Sigmoid colon (tissue), 7 donors: ENCODE measurements around the gene CHAT. TPM values are rescaled to one million over a fixed set of nuclear protein-coding genes. Genes with fewer than 3 reads are reported as not detected.
A peak's percentile ranks its signal among the peaks of the same experiment; 100 is the strongest.

Experiments used
- DNase-seq: peaks from one replicate; pipeline ENCODE4 v3.0.0-alpha.2; 2019
- H3K27ac ChIP-seq, 4 donors: fragments of 200-600 bp; sonication (generic); one replicate each; pipeline ENCODE4 v1.5.1; 2016 to 2019; ENCODE audit warnings: mild to moderate bottlenecking in 1 of 4
- H3K27me3 ChIP-seq, 3 donors: fragments of 200-600 bp; sonication (generic); one replicate each; pipeline ENCODE4 v1.5.1; 2019; ENCODE audit warnings: mild to moderate bottlenecking in 1 of 3
- H3K36me3 ChIP-seq, 4 donors: fragments of 200-600 bp; sonication (generic); one replicate each; pipeline ENCODE4 v1.5.1; 2016 to 2019
- H3K4me1 ChIP-seq, 4 donors: fragments of 200-600 bp; sonication (generic); one replicate each; pipeline ENCODE4 v1.5.1; 2017 to 2019
- H3K4me3 ChIP-seq, 4 donors: fragments of 200-600 bp; sonication (generic); one replicate each; pipeline ENCODE4 v1.5.1; 2017 to 2019; ENCODE audit warnings: mild to moderate bottlenecking in 2 of 4, moderate library complexity in 1 of 4
- H3K9me3 ChIP-seq, 4 donors: fragments of 200-600 bp in 3 of 4; sonication (generic) in 3 of 4; one replicate each; pipeline versions ENCODE4 v1.5.1 to v1.6.1; 2013 to 2019
- EP300 ChIP-seq, 4 donors: sonication (generic); formaldehyde crosslinking; IDR thresholded peaks; one replicate each; pipeline ENCODE4 v1.6.1; 2017; ENCODE audit warnings: antibody characterized with exemption in 4 of 4
- POLR2A ChIP-seq, 2 donors: fragments of 450-650 bp; IDR thresholded peaks; one replicate each; pipeline ENCODE4 v1.6.1; 2016; ENCODE audit warnings: antibody characterized with exemption in 2 of 2, mild to moderate bottlenecking in 2 of 2, moderate library complexity in 2 of 2
- POLR2AphosphoS5 ChIP-seq, 4 donors: sonication (generic); formaldehyde crosslinking; IDR thresholded peaks; one replicate each; pipeline ENCODE4 v1.6.1; 2017; ENCODE audit warnings: antibody characterized with exemption in 4 of 4
- WGBS, 2 donors: extraction: QIAGEN DNeasy Blood & Tissue Kit; methylation state at CpG; one replicate each; pipeline ENCODE4 v1.1.7; 2013; 5-methylcytosine and 5-hydroxymethylcytosine counted together
- intact Hi-C: fragments of 100-400 bp; cut with DNase I; formaldehyde crosslinking; loops from one replicate; pipeline ENCODE4 v1.15.1; 2023
- polyA plus RNA-seq, 3 donors: library from polyadenylated mRNA; stranded (reverse); fragments of 200-250 nt; gene quantifications; one replicate each; pipeline ENCODE4 v1.2.3, GENCODE V29; 2013
- total RNA-seq, 4 donors: library from RNA; depleted of rRNA; stranded (reverse); fragments of >200 nt; gene quantifications; one replicate each; pipeline ENCODE4 v1.1.0, GENCODE V29; 2016
- TF ChIP-seq, protein P1 (sequence below), 4 experiments: fragments of 450-650 bp in 3 of 4; fragments of 200-600 bp in 1 of 4; IDR thresholded peaks; one replicate each; pipeline ENCODE4 v1.5.1; 2016 to 2019; ENCODE audit warnings: antibody characterized with exemption in 4 of 4, mild to moderate bottlenecking in 3 of 4, moderate library complexity in 2 of 4
- donor health status: healthy with polysubstance abuse.
- donor health status: Bipolar disorder and iron deficiency.
- donor health status: healthy.

CHAT gene
- total and polyA plus RNA-seq, 7 donors: 0.41 to 0.57 TPM; not detected in 5

DNA sequence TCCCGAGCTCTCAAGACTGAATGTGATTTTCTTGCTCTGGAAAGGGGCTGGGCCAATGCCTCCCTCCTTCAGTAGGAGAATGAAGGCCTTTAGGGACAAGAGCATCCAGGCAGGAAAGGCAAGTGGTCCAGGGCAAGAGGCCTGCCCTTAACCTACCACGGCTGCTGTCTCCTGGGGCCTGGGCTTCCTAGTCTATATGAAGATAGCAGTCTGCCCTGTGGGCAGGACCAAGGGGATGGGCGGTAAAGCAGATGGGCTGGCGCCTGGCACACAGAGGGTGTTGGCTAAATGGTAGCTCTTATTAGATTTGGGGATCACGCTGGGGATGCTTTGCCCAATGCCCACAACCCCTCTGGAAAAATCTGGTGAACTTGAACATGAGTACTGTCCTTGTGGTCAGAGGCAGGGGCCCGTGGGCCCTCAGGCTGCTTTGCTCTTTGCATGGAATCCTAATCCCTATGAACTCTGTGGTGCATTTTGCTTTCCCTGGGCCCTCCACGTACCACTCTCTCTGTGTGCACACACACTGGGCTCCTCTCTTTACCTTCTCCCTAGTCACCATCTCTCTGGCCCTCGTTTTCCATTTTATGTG is 20.3 kb downstream of the CHAT start:
- H3K27me3 ChIP-seq: no peaks in the 10 kb centered on the region
- WGBS, 2 donors: 65 to 75% methylated on average over 8 of the region's 8 CpGs
- no peak overlapping the region for H3K4me3 ChIP-seq
- no peak overlapping the region for H3K27ac ChIP-seq
- peak; percentile 48 for DNase-seq
- H3K36me3 ChIP-seq: no peaks in the 10 kb centered on the region
- H3K9me3 ChIP-seq: no peaks in the 10 kb centered on the region
- no peak for TF ChIP-seq POLR2AphosphoS5 (IDR thresholded peaks at IDR 0.05)
- no peak for TF ChIP-seq POLR2A (IDR thresholded peaks at IDR 0.05)
- TF ChIP-seq EP300 (IDR thresholded peaks at IDR 0.05): no peak
- TF ChIP-seq, protein P1, sequence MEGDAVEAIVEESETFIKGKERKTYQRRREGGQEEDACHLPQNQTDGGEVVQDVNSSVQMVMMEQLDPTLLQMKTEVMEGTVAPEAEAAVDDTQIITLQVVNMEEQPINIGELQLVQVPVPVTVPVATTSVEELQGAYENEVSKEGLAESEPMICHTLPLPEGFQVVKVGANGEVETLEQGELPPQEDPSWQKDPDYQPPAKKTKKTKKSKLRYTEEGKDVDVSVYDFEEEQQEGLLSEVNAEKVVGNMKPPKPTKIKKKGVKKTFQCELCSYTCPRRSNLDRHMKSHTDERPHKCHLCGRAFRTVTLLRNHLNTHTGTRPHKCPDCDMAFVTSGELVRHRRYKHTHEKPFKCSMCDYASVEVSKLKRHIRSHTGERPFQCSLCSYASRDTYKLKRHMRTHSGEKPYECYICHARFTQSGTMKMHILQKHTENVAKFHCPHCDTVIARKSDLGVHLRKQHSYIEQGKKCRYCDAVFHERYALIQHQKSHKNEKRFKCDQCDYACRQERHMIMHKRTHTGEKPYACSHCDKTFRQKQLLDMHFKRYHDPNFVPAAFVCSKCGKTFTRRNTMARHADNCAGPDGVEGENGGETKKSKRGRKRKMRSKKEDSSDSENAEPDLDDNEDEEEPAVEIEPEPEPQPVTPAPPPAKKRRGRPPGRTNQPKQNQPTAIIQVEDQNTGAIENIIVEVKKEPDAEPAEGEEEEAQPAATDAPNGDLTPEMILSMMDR (IDR thresholded peaks at IDR 0.05): no peak
- intact Hi-C loops: no loop called here
- H3K4me1 ChIP-seq: no peaks in the 10 kb centered on the region

DNA sequence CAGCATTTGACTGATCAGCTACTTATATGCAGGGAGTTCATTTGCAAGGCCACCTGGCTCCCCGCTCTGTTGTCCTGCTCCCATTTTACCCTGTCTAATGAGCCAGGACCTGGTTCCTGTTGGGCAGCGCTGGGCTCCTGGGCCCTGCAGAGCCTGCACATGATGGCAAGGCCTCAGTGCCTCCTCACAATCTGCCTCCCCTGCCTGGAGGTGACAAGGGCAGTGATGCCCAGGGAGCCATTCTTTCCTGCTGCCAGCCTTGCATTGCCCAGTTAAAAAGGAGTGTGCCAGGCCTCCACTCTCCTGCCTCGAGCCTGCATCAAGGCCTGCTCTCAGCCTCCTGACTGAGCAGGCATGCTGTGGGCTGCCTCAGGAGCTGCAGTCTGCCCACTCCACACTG is 28.5 kb downstream of the CHAT start:
- peaks cover 0 to 25% (median 11%) of the 10 kb centered on the region in 3 donors for H3K27me3 ChIP-seq
- no peak overlapping the region for H3K27ac ChIP-seq
- no peaks in the 10 kb centered on the region for H3K9me3 ChIP-seq
- DNase-seq: no peak
- intact Hi-C loops: no loop called here
- H3K36me3 ChIP-seq: no peaks in the 10 kb centered on the region
- no peak overlapping the region for H3K4me3 ChIP-seq
- WGBS, 2 donors: 84 to 91% methylated on average over 3 of the region's 3 CpGs
- TF ChIP-seq POLR2A (IDR thresholded peaks at IDR 0.05) (no peak), POLR2AphosphoS5 (IDR thresholded peaks at IDR 0.05) (no peak), EP300 (IDR thresholded peaks at IDR 0.05) (no peak)
- TF ChIP-seq, protein P1 (IDR thresholded peaks at IDR 0.05): no peak
- no peaks in the 10 kb centered on the region for H3K4me1 ChIP-seq

DNA sequence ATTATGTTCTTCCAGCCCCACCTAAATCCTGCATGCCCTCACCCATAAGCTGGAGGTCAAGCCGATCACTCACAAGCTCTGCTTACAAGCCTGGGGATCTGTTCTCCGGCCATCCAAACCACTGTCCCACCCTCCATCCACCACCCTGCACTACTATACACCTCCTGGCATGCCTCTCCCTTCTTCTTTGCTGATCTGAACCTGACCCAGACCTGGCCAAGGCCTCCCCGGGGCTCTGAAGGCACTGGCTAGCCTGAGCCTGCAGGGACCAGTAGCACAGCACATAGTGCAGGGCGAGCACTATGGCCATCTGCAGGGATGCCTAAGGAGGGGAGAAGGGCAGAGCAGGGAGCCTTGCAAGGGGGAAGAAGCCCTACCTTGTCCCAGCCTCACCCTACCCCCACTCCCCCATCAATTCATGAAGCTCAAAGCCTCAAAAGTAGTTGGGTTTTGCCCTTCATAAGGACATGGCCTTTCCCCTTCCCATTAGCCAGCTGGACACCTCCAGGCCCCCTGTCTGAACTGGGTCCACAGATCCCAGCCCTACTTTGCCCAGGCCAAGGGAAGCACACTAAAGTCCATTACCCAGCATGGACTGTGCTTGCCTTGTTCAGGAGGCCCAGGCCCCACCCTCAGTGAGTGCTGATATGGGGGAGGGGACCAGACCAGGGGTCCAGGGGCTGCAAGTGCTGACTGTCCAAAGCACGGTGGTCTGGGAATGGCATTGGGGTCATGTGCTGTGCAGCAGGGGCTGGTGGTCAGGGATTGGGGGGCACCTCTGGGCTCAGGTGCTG is 29.6 kb downstream of the CHAT start:
- WGBS, 2 donors: 85 to 86% methylated on average over 5 of the region's 5 CpGs
- H3K9me3 ChIP-seq: no peaks in the 10 kb centered on the region
- peaks cover 0 to 25% (median 11%) of the 10 kb centered on the region in 3 donors for H3K27me3 ChIP-seq
- no peak overlapping the region for H3K4me3 ChIP-seq
- intact Hi-C loops: no loop called here
- DNase-seq: no peak
- no peaks in the 10 kb centered on the region for H3K36me3 ChIP-seq
- TF ChIP-seq POLR2A (IDR thresholded peaks at IDR 0.05) (no peak), POLR2AphosphoS5 (IDR thresholded peaks at IDR 0.05) (no peak), EP300 (IDR thresholded peaks at IDR 0.05) (no peak)
- TF ChIP-seq, protein P1 (IDR thresholded peaks at IDR 0.05): no peak
- no peaks in the 10 kb centered on the region for H3K4me1 ChIP-seq
- H3K27ac ChIP-seq: no peak overlapping the region

DNA sequence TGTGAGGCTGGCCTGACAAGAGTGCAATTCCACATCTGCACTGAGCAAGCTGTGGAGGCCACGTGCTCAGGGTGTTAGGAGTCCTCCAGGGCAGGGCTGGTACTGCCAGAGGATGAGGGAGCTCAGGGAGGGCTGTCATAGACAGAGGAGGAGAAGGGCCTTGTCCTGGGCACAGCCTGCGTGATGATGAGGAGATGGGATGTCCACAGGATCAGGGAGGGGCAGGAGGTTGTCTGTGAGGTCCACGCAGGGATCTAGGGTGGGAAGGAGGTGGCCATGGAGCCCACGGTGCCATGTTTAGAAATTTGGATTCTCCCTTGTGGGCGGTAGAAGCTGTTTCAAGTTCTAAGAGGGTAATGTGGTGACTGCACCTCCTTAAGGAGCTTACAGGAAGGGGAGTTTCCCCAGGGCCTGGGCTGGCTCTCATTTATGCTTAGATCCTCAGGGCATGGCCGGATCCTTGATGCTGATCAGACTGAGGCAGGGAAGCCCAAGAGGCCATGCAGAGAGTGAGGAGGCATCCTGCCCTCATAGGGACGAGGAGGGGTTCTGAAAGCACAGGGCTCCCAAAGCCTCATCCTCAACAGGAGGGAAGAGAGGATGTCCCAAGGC is 30.3 kb downstream of the CHAT start:
- DNase-seq: no peak
- 70 to 81% methylated on average over 7 of the region's 7 CpGs for WGBS, 2 donors
- H3K36me3 ChIP-seq: no peaks in the 10 kb centered on the region
- intact Hi-C loops: no loop called here
- no peaks in the 10 kb centered on the region for H3K9me3 ChIP-seq
- no peak overlapping the region for H3K4me3 ChIP-seq
- peaks cover 0 to 25% (median 11%) of the 10 kb centered on the region in 3 donors for H3K27me3 ChIP-seq
- TF ChIP-seq POLR2A (IDR thresholded peaks at IDR 0.05) (no peak), POLR2AphosphoS5 (IDR thresholded peaks at IDR 0.05) (no peak), EP300 (IDR thresholded peaks at IDR 0.05) (no peak)
- TF ChIP-seq, protein P1 (IDR thresholded peaks at IDR 0.05): no peak
- H3K4me1 ChIP-seq: no peaks in the 10 kb centered on the region
- no peak overlapping the region for H3K27ac ChIP-seq
